ENCODE data around the gene ART4. TPM values are rescaled to one million over a fixed set of nuclear protein-coding genes. Genes with fewer than 3 reads are reported as not detected.

ART4 gene
- polyA plus RNA-seq, 1 experiment: not detected

DNA sequence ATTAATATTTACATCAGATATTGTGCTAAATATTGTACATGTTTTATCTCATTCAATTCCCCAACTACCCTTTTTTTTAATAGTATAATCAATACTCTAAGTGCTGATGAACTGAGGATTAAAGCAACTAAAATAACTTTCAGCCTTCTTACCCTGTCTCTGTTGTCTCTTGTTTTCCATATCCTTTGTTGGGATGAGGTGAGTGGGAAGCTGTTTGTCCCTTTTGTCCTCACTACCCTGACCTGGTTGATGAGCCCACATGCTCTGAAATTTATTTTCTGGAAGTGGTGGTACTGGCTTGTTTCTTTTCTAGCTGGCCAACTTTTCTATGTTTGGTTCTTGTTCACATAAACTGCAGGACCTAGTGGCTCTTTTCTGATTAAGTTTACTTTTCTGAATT, 9.6 kb upstream of the ART4 start:
- Histone ChIP-seq H3K27me3 (ENCODE audit: control insufficient read depth, insufficient read depth, low read length) (no peaks in the 10 kb centered on the region), H3K9me3 (ENCODE audit: control insufficient read depth, insufficient read depth, low read length) (no peaks in the 10 kb centered on the region), H3K27ac (ENCODE audit: low read depth, low read length) (no peak overlapping the region), H3K4me3 (ENCODE audit: low read depth, low read length) (no peak overlapping the region)
- ChIA-PET CTCF (interaction anchor here (0.8 to 1.5 kb wide), 4 partner anchors 9 to 144 kb away, joined by 3 to 6 read pairs (median 3); partner anchors contain the start of gene ART4), POLR2A (no interaction called here)
- TF ChIP-seq, protein P1, sequence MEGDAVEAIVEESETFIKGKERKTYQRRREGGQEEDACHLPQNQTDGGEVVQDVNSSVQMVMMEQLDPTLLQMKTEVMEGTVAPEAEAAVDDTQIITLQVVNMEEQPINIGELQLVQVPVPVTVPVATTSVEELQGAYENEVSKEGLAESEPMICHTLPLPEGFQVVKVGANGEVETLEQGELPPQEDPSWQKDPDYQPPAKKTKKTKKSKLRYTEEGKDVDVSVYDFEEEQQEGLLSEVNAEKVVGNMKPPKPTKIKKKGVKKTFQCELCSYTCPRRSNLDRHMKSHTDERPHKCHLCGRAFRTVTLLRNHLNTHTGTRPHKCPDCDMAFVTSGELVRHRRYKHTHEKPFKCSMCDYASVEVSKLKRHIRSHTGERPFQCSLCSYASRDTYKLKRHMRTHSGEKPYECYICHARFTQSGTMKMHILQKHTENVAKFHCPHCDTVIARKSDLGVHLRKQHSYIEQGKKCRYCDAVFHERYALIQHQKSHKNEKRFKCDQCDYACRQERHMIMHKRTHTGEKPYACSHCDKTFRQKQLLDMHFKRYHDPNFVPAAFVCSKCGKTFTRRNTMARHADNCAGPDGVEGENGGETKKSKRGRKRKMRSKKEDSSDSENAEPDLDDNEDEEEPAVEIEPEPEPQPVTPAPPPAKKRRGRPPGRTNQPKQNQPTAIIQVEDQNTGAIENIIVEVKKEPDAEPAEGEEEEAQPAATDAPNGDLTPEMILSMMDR (IDR thresholded peaks at IDR 0.05; ENCODE audit: low read depth, low read length): no peak
- no peak for DNase-seq (ENCODE audit: low read depth, low spot score)

DNA sequence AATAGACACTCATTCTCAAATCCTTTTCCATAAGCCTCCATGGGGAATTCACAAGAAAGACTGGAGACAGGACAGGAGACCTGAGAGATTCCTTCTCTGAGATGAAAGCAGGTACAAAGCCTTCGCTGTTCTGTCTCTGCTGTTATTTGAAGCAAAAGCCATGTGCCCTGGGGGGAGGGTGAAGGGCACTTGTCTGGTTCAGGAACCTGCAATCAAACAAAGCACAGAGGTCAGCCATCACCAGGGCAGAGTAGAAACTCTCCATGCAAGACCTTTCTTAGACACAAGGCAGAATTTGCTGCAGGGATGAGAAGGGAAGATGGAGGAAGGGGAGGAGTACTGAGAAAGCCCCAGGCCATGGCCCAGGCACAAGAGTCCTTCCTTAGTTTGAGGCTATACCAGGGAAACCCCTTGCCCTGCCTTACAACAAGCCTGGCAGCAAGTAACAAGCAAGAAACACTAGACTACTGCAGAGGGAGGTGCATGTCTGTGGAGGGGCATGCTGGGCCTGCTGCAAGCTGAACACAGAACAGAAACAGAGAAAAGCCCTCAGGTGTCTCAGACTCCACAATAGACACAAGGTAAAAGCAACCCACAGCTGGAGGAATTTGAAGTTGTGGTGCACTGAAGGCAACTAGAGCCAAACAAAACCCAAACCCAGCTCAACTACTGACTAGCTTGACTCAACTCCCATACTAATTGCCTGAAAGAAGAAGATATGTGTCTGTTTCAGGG, 7.8 kb upstream of the ART4 start:
- ChIA-PET POLR2A (no interaction called here), CTCF (interaction anchor here (0.6 to 1.0 kb wide), 3 partner anchors 144 to 425 kb away, joined by 3 to 4 read pairs (median 4); no protein-coding TSS in a partner anchor)
- DNase-seq (ENCODE audit: low read depth, low spot score): no peak
- Histone ChIP-seq H3K9me3 (ENCODE audit: control insufficient read depth, insufficient read depth, low read length) (no peaks in the 10 kb centered on the region), H3K4me3 (ENCODE audit: low read depth, low read length) (no peak overlapping the region), H3K27me3 (ENCODE audit: control insufficient read depth, insufficient read depth, low read length) (no peaks in the 10 kb centered on the region), H3K27ac (ENCODE audit: low read depth, low read length) (no peak overlapping the region)
- TF ChIP-seq, protein P1 (IDR thresholded peaks at IDR 0.05; ENCODE audit: low read depth, low read length): no peak

DNA sequence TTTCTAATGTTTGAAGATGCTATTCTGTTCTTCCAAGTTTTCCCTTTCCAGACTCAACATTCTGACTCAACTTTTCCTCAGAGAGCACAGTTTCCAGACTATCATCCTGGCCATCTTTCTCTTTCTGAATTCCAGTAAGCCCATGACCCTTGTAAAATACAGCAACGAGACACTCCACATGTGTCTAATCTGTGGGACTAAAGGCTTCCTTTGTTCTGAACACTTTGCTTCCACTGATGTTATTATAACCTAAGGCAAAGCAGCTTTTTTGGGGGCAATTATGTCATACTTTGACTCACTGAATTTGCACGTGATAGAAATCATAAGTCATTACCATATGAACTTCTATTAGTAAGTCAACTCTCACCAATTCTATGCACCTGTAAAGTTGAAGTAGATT, 6.3 kb upstream of the ART4 start:
- no peak for DNase-seq (ENCODE audit: low read depth, low spot score)
- H3K4me3 ChIP-seq (ENCODE audit: low read depth, low read length): no peak overlapping the region
- ChIA-PET POLR2A (no interaction called here), CTCF (interaction anchor here (1.9 to 7.3 kb wide), 3 partner anchors 44 to 371 kb away, joined by 7 to 191 read pairs (median 7); partner anchors contain the start of gene RERG)
- no peaks in the 10 kb centered on the region for H3K27me3 ChIP-seq (ENCODE audit: control insufficient read depth, insufficient read depth, low read length)
- H3K27ac ChIP-seq (ENCODE audit: low read depth, low read length): no peak overlapping the region
- H3K9me3 ChIP-seq (ENCODE audit: control insufficient read depth, insufficient read depth, low read length): no peaks in the 10 kb centered on the region
- TF ChIP-seq, protein P1 (IDR thresholded peaks at IDR 0.05; ENCODE audit: low read depth, low read length): no peak

DNA sequence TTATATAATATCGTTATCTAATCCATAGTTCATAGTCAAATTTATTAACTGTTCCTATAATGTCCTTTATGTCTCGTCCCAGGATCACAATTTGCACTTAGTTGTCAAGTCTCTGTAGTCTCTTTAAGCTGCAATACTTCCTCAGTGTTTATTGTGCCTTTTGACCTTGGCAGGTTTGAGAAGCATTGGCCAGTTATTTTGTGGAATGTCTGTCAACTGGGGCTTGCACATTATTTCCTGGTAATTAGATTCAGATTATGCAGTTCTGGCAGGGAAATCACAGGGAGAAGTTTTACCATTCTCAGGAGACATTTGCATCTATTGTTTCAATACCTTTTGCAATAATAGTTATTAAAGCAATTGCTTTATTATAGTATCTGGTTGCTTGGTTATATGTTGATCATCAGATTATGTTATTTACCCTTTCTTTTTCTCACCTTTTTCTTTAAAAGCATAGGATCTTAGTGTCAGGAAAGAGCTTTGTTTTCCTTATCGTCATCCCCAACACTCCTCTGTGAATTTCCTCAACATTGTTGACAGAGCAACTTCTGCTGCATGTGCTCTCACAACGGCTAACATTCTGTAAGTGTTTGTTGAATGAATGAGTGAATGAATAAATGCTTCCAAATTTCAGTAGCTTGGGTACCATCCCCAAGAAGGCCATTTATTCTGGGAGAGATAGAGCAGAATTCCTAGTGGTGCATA, 3.7 kb upstream of the ART4 start:
- ChIA-PET POLR2A (no interaction called here), CTCF (interaction anchor here (0.5 to 7.3 kb wide), 11 partner anchors 10 to 375 kb away, joined by 3 to 191 read pairs (median 4); partner anchors contain the start of gene RERG)
- DNase-seq (ENCODE audit: low read depth, low spot score): no peak
- Histone ChIP-seq H3K27ac (ENCODE audit: low read depth, low read length) (no peak overlapping the region), H3K9me3 (ENCODE audit: control insufficient read depth, insufficient read depth, low read length) (no peaks in the 10 kb centered on the region), H3K27me3 (ENCODE audit: control insufficient read depth, insufficient read depth, low read length) (no peaks in the 10 kb centered on the region), H3K4me3 (ENCODE audit: low read depth, low read length) (no peak overlapping the region)
- TF ChIP-seq, protein P1 (IDR thresholded peaks at IDR 0.05; ENCODE audit: low read depth, low read length): no peak

All from AG04450 (cell line).